ENCODE measurements around the gene PIGN. TPM values are rescaled to one million over a fixed set of nuclear protein-coding genes. Genes with fewer than 3 reads are reported as not detected.
A peak's percentile ranks its signal among the peaks of the same experiment; 100 is the strongest.

Gene PIGN
- total and polyA plus RNA-seq, 2 donors: 8.2 to 13.5 TPM

DNA sequence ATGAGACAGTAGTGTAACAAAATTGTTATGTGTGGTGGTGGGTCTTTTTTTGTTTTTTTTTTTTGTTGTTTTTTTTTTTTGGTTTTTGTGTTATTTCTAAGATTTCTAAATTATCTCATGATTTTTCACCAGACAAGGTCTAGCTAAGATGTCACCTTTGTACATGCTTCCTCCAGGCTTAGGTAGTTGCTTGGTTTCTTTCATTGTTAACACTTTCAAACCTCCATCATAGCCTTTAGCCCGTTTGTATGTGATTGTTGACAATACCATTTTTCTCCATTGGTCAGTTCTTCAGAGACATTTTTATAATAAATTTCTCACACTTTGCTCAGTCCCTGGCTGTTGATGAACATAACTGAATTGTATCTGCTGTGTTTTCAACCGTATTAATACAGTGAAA lies 2.4 kb upstream of the PIGN start:
- no peak overlapping the region for H3K27ac ChIP-seq (ENCODE audit: low read depth in 1 of 2, low read length in 1 of 2)
- no peak for DNase-seq (ENCODE audit: low read depth in 6 of 9, low spot score in 9 of 9)
- peaks cover 0 to 5% of the 10 kb centered on the region in 2 donors for H3K36me3 ChIP-seq (ENCODE audit: control insufficient read depth in 2 of 2, insufficient read depth in 2 of 2, low read length in 1 of 2)
- H3K27me3 ChIP-seq (ENCODE audit: control insufficient read depth in 2 of 2, insufficient read depth in 1 of 2, low read length in 1 of 2): no peaks in the 10 kb centered on the region
- no peak overlapping the region for H3K4me3 ChIP-seq (ENCODE audit: low read length in 2 of 2)
- no peaks in the 10 kb centered on the region for H3K9me3 ChIP-seq (ENCODE audit: control insufficient read depth in 2 of 2, insufficient read depth in 1 of 2, low read length in 1 of 2)
- 59% methylated on average over 2 of the region's 2 CpGs for WGBS
- peaks cover 9 to 10% of the 10 kb centered on the region in 2 donors for H3K4me1 ChIP-seq (ENCODE audit: control insufficient read depth in 2 of 2, insufficient read depth in 2 of 2, low read length in 2 of 2)

DNA sequence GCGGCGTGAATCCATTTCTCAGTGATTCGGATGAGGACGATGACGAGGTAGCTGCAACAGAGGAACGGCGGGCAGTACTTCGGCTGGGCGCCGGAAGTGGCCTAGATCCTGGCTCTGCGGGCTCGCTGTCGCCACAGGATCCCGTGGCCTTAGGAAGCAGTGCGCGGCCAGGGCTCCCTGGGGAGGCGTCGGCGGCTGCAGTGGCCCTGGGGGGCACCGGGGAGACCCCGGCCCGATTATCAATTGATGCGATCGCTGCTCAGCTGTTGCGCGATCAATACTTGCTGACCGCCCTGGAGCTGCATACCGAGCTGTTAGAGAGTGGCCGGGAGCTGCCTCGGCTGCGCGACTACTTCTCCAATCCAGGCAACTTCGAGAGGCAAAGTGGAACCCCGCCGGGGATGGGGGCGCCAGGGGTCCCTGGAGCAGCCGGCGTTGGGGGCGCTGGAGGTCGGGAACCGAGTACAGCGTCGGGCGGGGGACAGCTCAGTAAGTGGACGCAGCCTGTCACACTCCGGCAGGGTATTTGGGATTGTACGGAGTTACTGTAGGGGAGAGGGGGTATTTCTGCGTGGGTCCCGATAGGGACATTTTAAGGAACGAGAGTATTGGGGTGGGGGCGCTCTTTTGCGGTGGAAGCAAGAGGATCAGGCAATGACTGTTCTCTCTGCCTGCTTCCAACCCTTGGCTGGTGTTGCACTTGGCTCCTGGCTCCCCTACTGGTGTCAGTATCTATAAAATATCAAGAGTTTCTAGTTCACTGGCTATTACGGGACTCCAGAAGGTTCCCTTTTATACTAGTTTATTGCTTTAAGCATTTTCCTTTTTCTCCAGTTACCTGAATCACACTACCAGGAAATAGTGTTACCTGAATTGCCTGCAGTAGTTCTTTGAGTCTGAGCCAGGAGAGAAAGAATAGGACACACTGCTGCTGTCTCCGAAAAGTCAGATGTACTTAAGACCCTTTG lies 971 bp upstream of the PIGN start:
- H3K27me3 ChIP-seq (ENCODE audit: control insufficient read depth in 2 of 2, insufficient read depth in 1 of 2, low read length in 1 of 2): no peaks in the 10 kb centered on the region
- H3K4me1 ChIP-seq (ENCODE audit: control insufficient read depth in 2 of 2, insufficient read depth in 2 of 2, low read length in 2 of 2): peaks cover 9 to 10% of the 10 kb centered on the region in 2 donors
- H3K27ac ChIP-seq (ENCODE audit: low read depth in 1 of 2, low read length in 1 of 2): peak overlapping the region; percentile 92 to 95
- peak overlapping the region; percentile 58 to 85 for H3K4me3 ChIP-seq (ENCODE audit: low read length in 2 of 2)
- WGBS: 1% methylated on average over 54 of the region's 54 CpGs
- DNase-seq (ENCODE audit: low read depth in 6 of 9, low spot score in 9 of 9): peak in 7 of 9 donors; percentile 8 to 58 (median 18)
- H3K36me3 ChIP-seq (ENCODE audit: control insufficient read depth in 2 of 2, insufficient read depth in 2 of 2, low read length in 1 of 2): peaks cover 0 to 5% of the 10 kb centered on the region in 2 donors
- no peaks in the 10 kb centered on the region for H3K9me3 ChIP-seq (ENCODE audit: control insufficient read depth in 2 of 2, insufficient read depth in 1 of 2, low read length in 1 of 2)

DNA sequence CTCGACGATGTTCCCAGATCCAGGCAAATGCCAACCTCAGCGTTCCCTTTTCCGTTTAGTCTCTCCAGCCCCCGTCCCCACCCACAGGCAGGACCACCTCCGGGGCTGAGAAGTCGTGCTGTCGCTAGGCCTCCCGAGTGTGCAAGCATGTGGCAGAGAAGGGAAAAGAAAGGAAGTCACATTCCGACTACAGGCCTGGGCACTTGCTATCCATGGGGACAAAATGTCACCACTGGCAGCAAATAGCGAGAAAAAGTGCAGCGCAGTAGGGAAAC lies 420 bp downstream of the PIGN start:
- Histone ChIP-seq H3K27ac (ENCODE audit: low read depth in 1 of 2, low read length in 1 of 2) (peak overlapping the region; percentile 84 to 85), H3K27me3 (ENCODE audit: control insufficient read depth in 2 of 2, insufficient read depth in 1 of 2, low read length in 1 of 2) (no peaks in the 10 kb centered on the region), H3K4me1 (ENCODE audit: control insufficient read depth in 2 of 2, insufficient read depth in 2 of 2, low read length in 2 of 2) (peaks cover 9 to 10% of the 10 kb centered on the region in 2 donors), H3K36me3 (ENCODE audit: control insufficient read depth in 2 of 2, insufficient read depth in 2 of 2, low read length in 1 of 2) (peaks cover 0 to 3% of the 10 kb centered on the region in 2 donors), H3K9me3 (ENCODE audit: control insufficient read depth in 2 of 2, insufficient read depth in 1 of 2, low read length in 1 of 2) (no peaks in the 10 kb centered on the region), H3K4me3 (ENCODE audit: low read length in 2 of 2) (peak overlapping the region; percentile 58 to 85)
- no peak for DNase-seq (ENCODE audit: low read depth in 6 of 9, low spot score in 9 of 9)
- WGBS: 0% methylated on average over 12 of the region's 12 CpGs

GRCh38 chr18:62183578-62184195 lies 3.2 kb downstream of the PIGN start:
- Histone ChIP-seq H3K9me3 (ENCODE audit: control insufficient read depth in 2 of 2, insufficient read depth in 1 of 2, low read length in 1 of 2) (no peaks in the 10 kb centered on the region), H3K4me3 (ENCODE audit: low read length in 2 of 2) (no peak overlapping the region), H3K4me1 (ENCODE audit: control insufficient read depth in 2 of 2, insufficient read depth in 2 of 2, low read length in 2 of 2) (peaks cover 7 to 9% of the 10 kb centered on the region in 2 donors), H3K27me3 (ENCODE audit: control insufficient read depth in 2 of 2, insufficient read depth in 1 of 2, low read length in 1 of 2) (no peaks in the 10 kb centered on the region), H3K27ac (ENCODE audit: low read depth in 1 of 2, low read length in 1 of 2) (no peak overlapping the region), H3K36me3 (ENCODE audit: control insufficient read depth in 2 of 2, insufficient read depth in 2 of 2, low read length in 1 of 2) (no peaks in the 10 kb centered on the region)
- WGBS: 16% methylated on average over 2 of the region's 2 CpGs
- peak in 6 of 9 donors; percentile 16 to 79 (median 50) for DNase-seq (ENCODE audit: low read depth in 6 of 9, low spot score in 9 of 9)

- no peaks in the 10 kb centered on the region for H3K36me3 ChIP-seq (ENCODE audit: control insufficient read depth in 2 of 2, insufficient read depth in 2 of 2, low read length in 1 of 2)
- no peak overlapping the region for H3K27ac ChIP-seq (ENCODE audit: low read depth in 1 of 2, low read length in 1 of 2)
- H3K9me3 ChIP-seq (ENCODE audit: control insufficient read depth in 2 of 2, insufficient read depth in 1 of 2, low read length in 1 of 2): no peaks in the 10 kb centered on the region
- no peak overlapping the region for H3K4me3 ChIP-seq (ENCODE audit: low read length in 2 of 2)
- 96% methylated on average over 3 of the region's 3 CpGs for WGBS
- no peak for DNase-seq (ENCODE audit: low read depth in 6 of 9, low spot score in 9 of 9)
- no peaks in the 10 kb centered on the region for H3K27me3 ChIP-seq (ENCODE audit: control insufficient read depth in 2 of 2, insufficient read depth in 1 of 2, low read length in 1 of 2)
- peaks cover 5 to 7% of the 10 kb centered on the region in 2 donors for H3K4me1 ChIP-seq (ENCODE audit: control insufficient read depth in 2 of 2, insufficient read depth in 2 of 2, low read length in 2 of 2)
Observed at GRCh38 chr18:62182220-62182619, 4.6 kb downstream of the PIGN start.

DNA sequence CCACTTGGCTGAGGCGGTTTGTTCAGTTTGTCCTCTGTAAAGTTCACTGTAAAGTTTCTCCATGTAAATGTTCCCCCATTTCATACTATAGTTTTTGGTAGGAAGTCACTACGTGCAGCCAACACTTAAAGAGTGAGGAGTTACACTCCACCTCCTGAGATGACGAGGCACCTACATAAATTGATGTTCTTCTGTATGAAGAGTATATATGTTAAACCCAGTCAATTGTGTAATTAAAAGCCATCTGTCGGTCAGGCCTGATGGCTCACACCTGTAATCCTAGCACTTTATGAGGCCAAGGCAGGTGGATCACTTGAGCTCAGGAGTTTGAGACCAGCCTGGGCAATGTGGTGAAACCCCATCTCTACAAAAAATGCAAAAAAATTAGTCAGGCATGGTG lies 7.6 kb downstream of the PIGN start:
- WGBS: 97% methylated on average over 4 of the region's 4 CpGs
- H3K9me3 ChIP-seq (ENCODE audit: control insufficient read depth in 2 of 2, insufficient read depth in 1 of 2, low read length in 1 of 2): no peaks in the 10 kb centered on the region
- H3K27ac ChIP-seq (ENCODE audit: low read depth in 1 of 2, low read length in 1 of 2): no peak overlapping the region
- H3K4me1 ChIP-seq (ENCODE audit: control insufficient read depth in 2 of 2, insufficient read depth in 2 of 2, low read length in 2 of 2): no peaks in the 10 kb centered on the region
- H3K4me3 ChIP-seq (ENCODE audit: low read length in 2 of 2): no peak overlapping the region
- no peaks in the 10 kb centered on the region for H3K36me3 ChIP-seq (ENCODE audit: control insufficient read depth in 2 of 2, insufficient read depth in 2 of 2, low read length in 1 of 2)
- H3K27me3 ChIP-seq (ENCODE audit: control insufficient read depth in 2 of 2, insufficient read depth in 1 of 2, low read length in 1 of 2): no peaks in the 10 kb centered on the region
- DNase-seq (ENCODE audit: low read depth in 6 of 9, low spot score in 9 of 9): no peak

GRCh38 chr18:62177271-62177670 lies 9.6 kb downstream of the PIGN start:
- Histone ChIP-seq H3K36me3 (ENCODE audit: control insufficient read depth in 2 of 2, insufficient read depth in 2 of 2, low read length in 1 of 2) (no peaks in the 10 kb centered on the region), H3K27ac (ENCODE audit: low read depth in 1 of 2, low read length in 1 of 2) (no peak overlapping the region), H3K27me3 (ENCODE audit: control insufficient read depth in 2 of 2, insufficient read depth in 1 of 2, low read length in 1 of 2) (no peaks in the 10 kb centered on the region), H3K4me3 (ENCODE audit: low read length in 2 of 2) (no peak overlapping the region), H3K9me3 (ENCODE audit: control insufficient read depth in 2 of 2, insufficient read depth in 1 of 2, low read length in 1 of 2) (no peaks in the 10 kb centered on the region), H3K4me1 (ENCODE audit: control insufficient read depth in 2 of 2, insufficient read depth in 2 of 2, low read length in 2 of 2) (no peaks in the 10 kb centered on the region)
- no peak for DNase-seq (ENCODE audit: low read depth in 6 of 9, low spot score in 9 of 9)
- WGBS: 49% methylated on average over 3 of the region's 3 CpGs

GRCh38 chr18:62175521-62175920 lies 11.3 kb downstream of the PIGN start:
- no peak for DNase-seq (ENCODE audit: low read depth in 6 of 9, low spot score in 9 of 9)
- no peak overlapping the region for H3K4me3 ChIP-seq (ENCODE audit: low read length in 2 of 2)
- no peaks in the 10 kb centered on the region for H3K4me1 ChIP-seq (ENCODE audit: control insufficient read depth in 2 of 2, insufficient read depth in 2 of 2, low read length in 2 of 2)
- no peaks in the 10 kb centered on the region for H3K36me3 ChIP-seq (ENCODE audit: control insufficient read depth in 2 of 2, insufficient read depth in 2 of 2, low read length in 1 of 2)
- WGBS: 95% methylated on average over 3 of the region's 3 CpGs
- no peak overlapping the region for H3K27ac ChIP-seq (ENCODE audit: low read depth in 1 of 2, low read length in 1 of 2)
- no peaks in the 10 kb centered on the region for H3K27me3 ChIP-seq (ENCODE audit: control insufficient read depth in 2 of 2, insufficient read depth in 1 of 2, low read length in 1 of 2)
- no peaks in the 10 kb centered on the region for H3K9me3 ChIP-seq (ENCODE audit: control insufficient read depth in 2 of 2, insufficient read depth in 1 of 2, low read length in 1 of 2)

GRCh38 chr18:62172298-62172697 lies 14.6 kb downstream of the PIGN start:
- H3K27me3 ChIP-seq (ENCODE audit: control insufficient read depth in 2 of 2, insufficient read depth in 1 of 2, low read length in 1 of 2): no peaks in the 10 kb centered on the region
- no peak overlapping the region for H3K27ac ChIP-seq (ENCODE audit: low read depth in 1 of 2, low read length in 1 of 2)
- H3K9me3 ChIP-seq (ENCODE audit: control insufficient read depth in 2 of 2, insufficient read depth in 1 of 2, low read length in 1 of 2): no peaks in the 10 kb centered on the region
- H3K36me3 ChIP-seq (ENCODE audit: control insufficient read depth in 2 of 2, insufficient read depth in 2 of 2, low read length in 1 of 2): no peaks in the 10 kb centered on the region
- DNase-seq (ENCODE audit: low read depth in 6 of 9, low spot score in 9 of 9): no peak
- H3K4me3 ChIP-seq (ENCODE audit: low read length in 2 of 2): no peak overlapping the region
- H3K4me1 ChIP-seq (ENCODE audit: control insufficient read depth in 2 of 2, insufficient read depth in 2 of 2, low read length in 2 of 2): no peaks in the 10 kb centered on the region

Data from thymus (tissue), 11 donors.